MM.1S (cell line): ENCODE data around the gene CA10.
A peak's percentile ranks its signal among the peaks of the same experiment; 100 is the strongest.

Experiments
- DNase-seq: peaks from one replicate; pipeline ENCODE4 v3.0.0-alpha.2; 2015
- H2AFZ ChIP-seq: fragments of 300-600 bp; sonication (generic); 2 replicates; pipeline ENCODE4 v1.6.0; 2016; ENCODE audit warnings: antibody characterized with exemption, low read length
- H3F3A ChIP-seq: fragments of 300-600 bp; sonication (generic); 2 replicates; pipeline ENCODE4 v1.6.1; 2016; ENCODE audit warnings: mild to moderate bottlenecking, antibody characterized with exemption, low read length, moderate library complexity, mixed read lengths; ENCODE audit not compliant: insufficient read depth
- H3K27ac ChIP-seq: fragments of 300-600 bp; sonication (generic); 2 replicates; pipeline ENCODE4 v1.5.1; 2016; ENCODE audit warnings: mild to moderate bottlenecking, low read length
- H3K27me3 ChIP-seq: fragments of 300-600 bp; sonication (generic); replicated peaks from 2 replicates; pipeline ENCODE4 v1.6.0; 2016; ENCODE audit warnings: low read length; ENCODE audit not compliant: insufficient read depth
- H3K36me3 ChIP-seq: fragments of 300-600 bp; sonication (generic); replicated peaks from 2 replicates; pipeline ENCODE4 v1.6.1; 2016; ENCODE audit warnings: mild to moderate bottlenecking, low read length, mixed read lengths; ENCODE audit not compliant: insufficient read depth
- H3K4me1 ChIP-seq: fragments of 300-600 bp; sonication (generic); 2 replicates; pipeline ENCODE4 v1.6.1; 2016; ENCODE audit warnings: low read length, mixed read lengths
- H3K4me2 ChIP-seq: fragments of 300-600 bp; sonication (generic); 2 replicates; pipeline ENCODE4 v1.6.0; 2016; ENCODE audit warnings: low read depth, low read length
- H3K4me3 ChIP-seq: fragments of 300-600 bp; sonication (generic); 2 replicates; pipeline ENCODE4 v1.5.1; 2016; ENCODE audit warnings: low read length, mixed read lengths
- H3K79me2 ChIP-seq: fragments of 300-600 bp; sonication (generic); 2 replicates; pipeline ENCODE4 v1.6.1; 2016; ENCODE audit warnings: mixed run types, low read length, mixed read lengths
- H3K9ac ChIP-seq: fragments of 300-600 bp; sonication (generic); 2 replicates; pipeline ENCODE4 v1.6.1; 2016; ENCODE audit warnings: low read length, mixed read lengths
- H3K9me2 ChIP-seq: fragments of 300-600 bp; sonication (generic); replicated peaks from 2 replicates; pipeline ENCODE4 v1.6.1; 2016; ENCODE audit warnings: mild to moderate bottlenecking, low read length, mixed read lengths; ENCODE audit not compliant: insufficient read depth
- H3K9me3 ChIP-seq: fragments of 300-600 bp; sonication (generic); replicated peaks from 2 replicates; pipeline ENCODE4 v1.6.1; 2016; ENCODE audit warnings: mild to moderate bottlenecking, low read length, mixed read lengths; ENCODE audit not compliant: insufficient read depth
- H4K20me1 ChIP-seq: fragments of 300-600 bp; sonication (generic); 2 replicates; pipeline ENCODE4 v1.6.1; 2016; ENCODE audit warnings: mild to moderate bottlenecking, low read length, moderate library complexity, mixed read lengths; ENCODE audit not compliant: insufficient read depth
- EZH2 ChIP-seq: fragments of 300-600 bp; sonication (generic); optimal IDR thresholded peaks from 2 replicates; pipeline ENCODE3; 2017; ENCODE audit warnings: low read depth, mild to moderate bottlenecking, antibody characterized with exemption, low read length, mixed read lengths
- EZH2phosphoT487 ChIP-seq: fragments of 300-600 bp; sonication (generic); IDR thresholded peaks from 2 replicates; pipeline ENCODE4 v1.6.1; 2018; ENCODE audit warnings: antibody characterized with exemption, low read length
- TF ChIP-seq, protein P1 (sequence below): fragments of 300-600 bp; sonication (generic); IDR thresholded peaks from 2 replicates; pipeline ENCODE4 v1.5.1; 2016; ENCODE audit warnings: antibody characterized with exemption, low read length, mixed read lengths

Gene CA10

GRCh38 chr17:51601622-51602261 is 556.8 kb downstream of the CA10 start:
- H4K20me1 ChIP-seq, result no peaks in the 10 kb centered on the region
- H3K36me3 ChIP-seq, result no peaks in the 10 kb centered on the region
- no peaks in the 10 kb centered on the region for H3K79me2 ChIP-seq
- no peaks in the 10 kb centered on the region for H3K9me2 ChIP-seq
- peak overlapping the region; percentile 16 for H3K4me2 ChIP-seq
- no peaks in the 10 kb centered on the region for H3F3A ChIP-seq
- H3K27me3 ChIP-seq, result no peaks in the 10 kb centered on the region
- H3K4me3 ChIP-seq, result no peak overlapping the region
- no peaks in the 10 kb centered on the region for H3K9me3 ChIP-seq
- H3K27ac ChIP-seq, result peak overlapping the region; percentile 19; the same call in 1 of the 2 replicates
- TF ChIP-seq EZH2phosphoT487 (no peak), EZH2 (no peak)
- TF ChIP-seq, protein P1, sequence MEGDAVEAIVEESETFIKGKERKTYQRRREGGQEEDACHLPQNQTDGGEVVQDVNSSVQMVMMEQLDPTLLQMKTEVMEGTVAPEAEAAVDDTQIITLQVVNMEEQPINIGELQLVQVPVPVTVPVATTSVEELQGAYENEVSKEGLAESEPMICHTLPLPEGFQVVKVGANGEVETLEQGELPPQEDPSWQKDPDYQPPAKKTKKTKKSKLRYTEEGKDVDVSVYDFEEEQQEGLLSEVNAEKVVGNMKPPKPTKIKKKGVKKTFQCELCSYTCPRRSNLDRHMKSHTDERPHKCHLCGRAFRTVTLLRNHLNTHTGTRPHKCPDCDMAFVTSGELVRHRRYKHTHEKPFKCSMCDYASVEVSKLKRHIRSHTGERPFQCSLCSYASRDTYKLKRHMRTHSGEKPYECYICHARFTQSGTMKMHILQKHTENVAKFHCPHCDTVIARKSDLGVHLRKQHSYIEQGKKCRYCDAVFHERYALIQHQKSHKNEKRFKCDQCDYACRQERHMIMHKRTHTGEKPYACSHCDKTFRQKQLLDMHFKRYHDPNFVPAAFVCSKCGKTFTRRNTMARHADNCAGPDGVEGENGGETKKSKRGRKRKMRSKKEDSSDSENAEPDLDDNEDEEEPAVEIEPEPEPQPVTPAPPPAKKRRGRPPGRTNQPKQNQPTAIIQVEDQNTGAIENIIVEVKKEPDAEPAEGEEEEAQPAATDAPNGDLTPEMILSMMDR, result no peak
- peaks cover 9% of the 10 kb centered on the region; the same call in 1 of the 2 replicates for H3K4me1 ChIP-seq
- H3K9ac ChIP-seq, result no peak overlapping the region
- peak overlapping the region; percentile 64 for H2AFZ ChIP-seq
- DNase-seq, result peak; percentile 36

DNA sequence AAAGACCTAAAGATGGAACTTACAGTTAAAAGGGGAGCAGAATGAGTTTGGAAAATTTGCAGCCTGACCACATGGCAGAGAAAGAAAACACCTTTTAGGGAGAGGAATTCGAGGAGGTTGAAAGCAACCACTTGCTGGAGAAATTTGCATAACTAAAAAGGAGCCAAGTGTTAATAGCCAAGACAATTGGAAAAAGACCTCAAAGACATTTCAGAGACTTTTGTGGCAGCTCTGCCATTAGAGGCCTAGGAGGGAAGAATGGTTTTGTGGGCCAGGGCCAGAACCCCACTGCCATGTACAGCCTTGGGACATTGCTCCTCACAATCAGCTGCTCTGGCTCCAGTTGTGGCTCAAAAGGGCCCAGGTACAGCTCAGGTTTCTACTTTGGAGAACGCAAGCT is 559.7 kb downstream of the CA10 start:
- no peaks in the 10 kb centered on the region for H3K36me3 ChIP-seq
- DNase-seq, result no peak
- peaks cover 9% of the 10 kb centered on the region; the same call in 1 of the 2 replicates for H3K4me1 ChIP-seq
- no peak for TF ChIP-seq EZH2phosphoT487
- TF ChIP-seq, protein P1, result no peak
- no peak for TF ChIP-seq EZH2
- no peak overlapping the region for H2AFZ ChIP-seq
- H3K4me2 ChIP-seq, result no peak overlapping the region
- no peaks in the 10 kb centered on the region for H3K9me2 ChIP-seq
- H3K9ac ChIP-seq, result no peak overlapping the region
- no peaks in the 10 kb centered on the region for H3K27me3 ChIP-seq
- H3K79me2 ChIP-seq, result no peaks in the 10 kb centered on the region
- no peak overlapping the region for H3K27ac ChIP-seq
- H4K20me1 ChIP-seq, result no peaks in the 10 kb centered on the region
- H3F3A ChIP-seq, result no peaks in the 10 kb centered on the region
- no peak overlapping the region for H3K4me3 ChIP-seq
- no peaks in the 10 kb centered on the region for H3K9me3 ChIP-seq

- Histone ChIP-seq H3K4me3 (no peak overlapping the region), H3K9ac (no peak overlapping the region), H3K79me2 (no peaks in the 10 kb centered on the region), H3K9me2 (no peaks in the 10 kb centered on the region), H3K4me1 (peaks cover 9% of the 10 kb centered on the region; the same call in 1 of the 2 replicates), H3K27me3 (no peaks in the 10 kb centered on the region), H4K20me1 (no peaks in the 10 kb centered on the region), H2AFZ (no peak overlapping the region), H3K27ac (no peak overlapping the region), H3F3A (no peaks in the 10 kb centered on the region), H3K9me3 (no peaks in the 10 kb centered on the region), H3K36me3 (no peaks in the 10 kb centered on the region), H3K4me2 (no peak overlapping the region)
- no peak for TF ChIP-seq EZH2phosphoT487
- TF ChIP-seq EZH2, result no peak
- DNase-seq, result no peak
These were observed 561.2 kb downstream of the CA10 start for GRCh38 chr17:51597345-51597744.

GRCh38 chr17:51595826-51596398 is 562.6 kb downstream of the CA10 start:
- Histone ChIP-seq H3K4me1 (no peaks in the 10 kb centered on the region), H3F3A (no peaks in the 10 kb centered on the region), H3K4me2 (no peak overlapping the region), H4K20me1 (no peaks in the 10 kb centered on the region), H3K4me3 (no peak overlapping the region), H3K9me3 (no peaks in the 10 kb centered on the region), H3K9me2 (no peaks in the 10 kb centered on the region), H3K36me3 (no peaks in the 10 kb centered on the region), H3K27me3 (no peaks in the 10 kb centered on the region), H3K9ac (no peak overlapping the region), H2AFZ (no peak overlapping the region), H3K79me2 (no peaks in the 10 kb centered on the region), H3K27ac (no peak overlapping the region)
- DNase-seq, result no peak
- TF ChIP-seq EZH2 (no peak), EZH2phosphoT487 (no peak)
- TF ChIP-seq, protein P1, result no peak
